ENCODE measurements around the gene SCYL3.

- TF ChIP-seq CTCF (IDR thresholded peaks at IDR 0.05 in 2 of 3, conservative IDR thresholded peaks at IDR 0.05 in 1 of 3; ENCODE audit: borderline replicate concordance in 1 of 3, insufficient read depth in 1 of 3, low read depth in 2 of 3, low read length in 2 of 3) (no peak), SIN3A (IDR thresholded peaks at IDR 0.05; ENCODE audit: low read depth) (no peak), POLR2A (IDR thresholded peaks at IDR 0.05; ENCODE audit: borderline replicate concordance, extremely low read depth, insufficient read depth, insufficient read length) (no peak), SP1 (IDR thresholded peaks at IDR 0.05; ENCODE audit: low read depth) (no peak), JUND (IDR thresholded peaks at IDR 0.05) (no peak), ZNF274 (IDR thresholded peaks at IDR 0.05; ENCODE audit: low read depth, low read length) (no peak)
Measured at GRCh38 chr1:169866577-169866976, 27.1 kb downstream of the SCYL3 start.
